GM23338 (cell line): ENCODE results near the gene NRCAM. TPM values are rescaled to one million over a fixed set of nuclear protein-coding genes. Genes with fewer than 3 reads are reported as not detected.

Experiments
- ATAC-seq: fragments of 200-7000 bp; cut with Tn5 transposase; 3 replicates; pipeline ENCODE4 v1.9.1; 2020
- DNase-seq: peaks from one replicate; pipeline ENCODE4 v3.0.0-alpha.2; 2015; ENCODE audit warnings: low spot score
- H2AFZ ChIP-seq: fragments of 200-600 bp; sonication (generic); 2 replicates; pipeline ENCODE4 v1.8.0; 2016; ENCODE audit warnings: antibody characterized with exemption, mild to moderate bottlenecking, moderate library complexity
- H3F3A ChIP-seq: fragments of 200-600 bp; sonication (generic); replicated peaks from 2 replicates; pipeline ENCODE4 v1.8.0; 2017; ENCODE audit warnings: antibody characterized with exemption, mixed run types, low read depth
- H3K27ac ChIP-seq: fragments of 200-600 bp; sonication (generic); 2 replicates; pipeline ENCODE4 v1.6.1; 2016; ENCODE audit warnings: low read depth
- H3K27me3 ChIP-seq: fragments of 200-600 bp; sonication (generic); 2 replicates; pipeline ENCODE4 v1.8.0; 2016; ENCODE audit warnings: mild to moderate bottlenecking, mixed run types, moderate library complexity; ENCODE audit not compliant: insufficient read depth
- H3K36me3 ChIP-seq: fragments of 200-600 bp; sonication (generic); 2 replicates; pipeline ENCODE4 v1.8.0; 2016; ENCODE audit warnings: mild to moderate bottlenecking; ENCODE audit not compliant: insufficient read depth
- H3K4me1 ChIP-seq: fragments of 200-600 bp; sonication (generic); 2 replicates; pipeline ENCODE4 v1.8.0; 2016; ENCODE audit warnings: mild to moderate bottlenecking, moderate library complexity; ENCODE audit not compliant: insufficient read depth
- H3K4me2 ChIP-seq: fragments of 200-600 bp; sonication (generic); 2 replicates; pipeline ENCODE4 v1.7.1; 2017; ENCODE audit warnings: mixed run types
- H3K4me3 ChIP-seq: fragments of 200-600 bp; sonication (generic); 2 replicates; pipeline ENCODE4 v1.6.1; 2016; ENCODE audit warnings: mixed run types
- H3K79me2 ChIP-seq: fragments of 200-600 bp; sonication (generic); replicated peaks from 2 replicates; pipeline ENCODE4 v1.8.0; 2017; ENCODE audit warnings: mild to moderate bottlenecking; ENCODE audit not compliant: insufficient read depth
- H3K9me2 ChIP-seq: fragments of 200-600 bp; sonication (generic); 2 replicates; pipeline ENCODE4 v1.8.0; 2017; ENCODE audit not compliant: insufficient read depth
- H4K20me1 ChIP-seq: fragments of 200-600 bp; sonication (generic); replicated peaks from 2 replicates; pipeline ENCODE4 v1.8.0; 2017; ENCODE audit warnings: mild to moderate bottlenecking; ENCODE audit not compliant: insufficient read depth
- H3K27ac Mint-ChIP-seq: 2 replicates; pipeline ENCODE4 v1.8.0; 2020; ENCODE audit warnings: inconsistent platforms, mild to moderate bottlenecking, moderate library complexity, mixed read lengths
- H3K27me3 Mint-ChIP-seq: 3 replicates; pipeline ENCODE4 v1.8.0; 2022; ENCODE audit warnings: low read depth, mild to moderate bottlenecking, moderate library complexity, mixed read lengths, inconsistent platforms; ENCODE audit not compliant: insufficient read depth, poor library complexity
- H3K36me3 Mint-ChIP-seq: 3 replicates; pipeline ENCODE4 v1.8.0; 2021; ENCODE audit warnings: low read depth, mild to moderate bottlenecking, inconsistent platforms, moderate library complexity, mixed read lengths
- H3K4me1 Mint-ChIP-seq: 3 replicates; pipeline ENCODE4 v1.8.0; 2020; ENCODE audit warnings: mild to moderate bottlenecking, inconsistent platforms, mixed read lengths
- H3K4me3 Mint-ChIP-seq: 3 replicates; pipeline ENCODE4 v1.8.0; 2021; ENCODE audit warnings: moderate library complexity, mild to moderate bottlenecking, inconsistent platforms, mixed read lengths
- H3K9me3 Mint-ChIP-seq: 3 replicates; pipeline ENCODE4 v1.8.0; 2020; ENCODE audit warnings: moderate library complexity, mild to moderate bottlenecking, inconsistent platforms, mixed read lengths
- CREB1 ChIP-seq: fragments of 250-450 bp; sonication (Bioruptor Pico); IDR thresholded peaks from 2 replicates; pipeline ENCODE4 v1.5.0; 2020; ENCODE audit warnings: low read depth, mild to moderate bottlenecking, moderate library complexity
- CTCF ChIP-seq, 2 experiments: fragments of 200-600 bp in 1 of 2; sonication (generic) in 1 of 2; conservative IDR thresholded peaks; 2 replicates each; pipeline versions ENCODE4 v1.5.1 to v1.6.1; 2016 to 2017; ENCODE audit warnings: antibody characterized with exemption in 2 of 2, low read depth in 2 of 2, mild to moderate bottlenecking in 2 of 2, moderate library complexity in 1 of 2
- EZH2 ChIP-seq: fragments of 200-600 bp; sonication (generic); IDR thresholded peaks from one replicate; pipeline ENCODE4 v1.8.0; 2017; ENCODE audit warnings: antibody characterized with exemption, mild to moderate bottlenecking, low read depth; ENCODE audit not compliant: unreplicated experiment
- JUNB ChIP-seq: IDR thresholded peaks from one replicate; pipeline ENCODE4 v1.6.1; 2016; ENCODE audit warnings: antibody characterized with exemption; ENCODE audit not compliant: unreplicated experiment
- NANOG ChIP-seq: IDR thresholded peaks from 2 replicates; pipeline ENCODE4 v1.6.1; 2016; ENCODE audit warnings: antibody characterized with exemption, borderline replicate concordance
- REST ChIP-seq: IDR thresholded peaks from one replicate; pipeline ENCODE4 v1.6.1; 2018; ENCODE audit warnings: antibody characterized with exemption; ENCODE audit not compliant: unreplicated experiment
- STAT1 ChIP-seq: IDR thresholded peaks from one replicate; pipeline ENCODE4 v1.6.1; 2016; ENCODE audit warnings: antibody characterized with exemption; ENCODE audit not compliant: unreplicated experiment
- ZNF114 ChIP-seq: fragments of 250-450 bp; sonication (Bioruptor Pico); IDR thresholded peaks from 2 replicates; pipeline ENCODE4 v1.5.0; 2020; ENCODE audit warnings: mild to moderate bottlenecking, moderate library complexity
- polyA plus RNA-seq: library from polyadenylated mRNA; unstranded; fragments of >200 nt; fragmentation: Nextera tagmentation; extraction: Ambion mirVana; gene quantifications from 2 replicates; pipeline ENCODE4 v1.2.1, GENCODE V29; 2016
- total RNA-seq: library from RNA; depleted of rRNA; stranded (reverse); fragments of >200 nt; shearing (Covaris generic); gene quantifications from 2 replicates; pipeline ENCODE4 v1.2.3, GENCODE V29; 2014

Gene NRCAM
- total and polyA plus RNA-seq, 2 experiments from 2014 or later, result 2.5 to 6.8 TPM

DNA sequence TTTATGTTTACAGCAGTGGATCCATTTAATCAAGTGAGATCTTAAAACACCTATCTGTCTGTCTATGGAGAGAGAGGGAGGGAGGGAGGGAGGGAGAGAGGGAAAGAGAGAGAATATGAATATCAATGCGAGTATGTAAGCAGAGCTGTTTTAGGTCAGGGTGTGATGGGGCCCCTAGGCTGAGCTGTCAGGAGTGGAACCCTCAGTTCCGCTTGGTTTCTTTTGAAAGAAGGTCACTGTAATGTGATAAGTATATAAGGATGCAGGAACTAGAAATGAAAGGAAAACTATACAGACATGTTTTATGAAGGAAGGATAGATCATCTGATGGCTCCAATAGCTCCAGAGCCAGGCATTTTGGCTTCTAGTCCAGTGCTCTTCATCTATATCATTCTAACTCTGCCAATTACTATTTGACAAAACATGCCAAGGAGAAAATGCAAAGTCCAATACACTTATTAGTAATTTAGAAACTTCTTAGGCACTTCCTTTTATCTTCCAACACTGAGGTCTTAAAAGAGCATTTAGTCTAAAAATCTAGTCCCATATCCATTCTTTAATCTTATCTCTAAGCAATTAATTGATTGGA, 70.3 kb downstream of the NRCAM start (continued):
- TF ChIP-seq NANOG (no peak), CREB1 (no peak), JUNB (no peak), EZH2 (no peak)

DNA sequence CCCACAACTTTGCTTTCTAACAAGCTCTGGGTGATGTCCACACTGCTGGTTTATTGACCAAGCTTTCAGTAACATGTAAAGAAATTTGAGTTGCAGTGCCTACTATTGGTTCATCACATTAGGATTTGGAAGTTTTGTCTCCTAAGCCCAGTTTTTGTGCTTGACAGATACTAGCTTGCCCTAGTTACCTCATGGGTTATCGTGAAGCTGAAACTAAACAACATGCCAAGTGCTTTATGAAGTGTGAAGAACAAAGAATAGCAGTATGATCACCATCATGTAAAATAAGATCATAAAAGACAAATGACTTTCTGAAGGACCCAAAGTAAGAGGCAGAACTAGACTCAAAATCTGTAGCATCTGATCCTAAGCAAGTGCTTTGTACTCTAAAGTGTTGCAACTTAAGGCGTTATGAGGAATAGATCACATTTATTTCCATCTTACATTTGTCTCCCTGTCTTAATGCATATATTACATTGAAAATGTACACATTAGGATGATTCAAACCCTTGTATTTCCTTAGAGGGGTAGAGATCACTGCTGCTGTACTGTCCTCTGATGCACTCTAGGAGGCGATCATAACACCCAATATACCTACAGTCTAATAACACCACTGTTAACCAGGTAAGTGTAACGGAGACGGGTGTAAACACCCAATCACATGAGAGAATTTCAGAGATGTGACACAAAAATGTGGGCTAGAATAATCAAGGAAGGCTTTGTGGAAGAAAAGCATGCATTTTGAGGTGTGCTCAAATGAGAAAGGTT, 71.3 kb downstream of the NRCAM start:
- Mint-ChIP-seq H3K27me3 (peaks cover 3% of the 10 kb centered on the region), H3K27ac (no peak overlapping the region), H3K4me1 (peaks cover 12% of the 10 kb centered on the region; the same call in 2 of the 3 replicates), H3K36me3 (no peaks in the 10 kb centered on the region), H3K4me3 (no peak overlapping the region), H3K9me3 (peaks cover 10% of the 10 kb centered on the region; the same call in 1 of the 3 replicates)
- Histone ChIP-seq H3K4me1 (no peaks in the 10 kb centered on the region; the same call in 1 of the 2 replicates), H2AFZ (no peak overlapping the region), H3K79me2 (no peaks in the 10 kb centered on the region), H3K9me2 (no peaks in the 10 kb centered on the region), H4K20me1 (no peaks in the 10 kb centered on the region), H3K4me2 (no peak overlapping the region), H3K27ac (no peak overlapping the region), H3F3A (no peaks in the 10 kb centered on the region), H3K36me3 (no peaks in the 10 kb centered on the region), H3K27me3 (no peaks in the 10 kb centered on the region), H3K4me3 (no peak overlapping the region)
- ATAC-seq (peak; percentile 98), DNase-seq (peak; percentile 55)
- TF ChIP-seq CTCF (conservative IDR thresholded peaks at IDR 0.05; ENCODE audit: low read depth in 2 of 2), result peak; percentile 60 to 67
- no peak for TF ChIP-seq REST

DNA sequence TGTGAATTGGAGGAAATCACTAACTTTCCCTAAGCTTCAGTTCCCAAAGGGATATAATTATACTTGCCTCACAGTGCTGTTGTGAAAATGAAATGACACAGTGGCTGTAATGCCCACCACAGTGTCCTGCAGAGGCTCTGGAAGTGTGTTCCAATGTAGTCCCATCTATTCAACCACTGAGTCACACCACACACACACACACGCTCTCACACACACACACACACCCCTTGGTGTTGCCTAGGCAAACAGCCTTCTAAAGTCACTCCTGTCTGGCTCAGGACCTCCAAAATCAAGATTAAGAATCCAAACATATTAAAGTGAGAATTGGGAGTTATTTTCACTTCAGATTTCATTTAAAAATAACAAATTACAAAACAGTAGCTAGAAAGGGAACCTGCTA, 73.3 kb downstream of the NRCAM start:
- no peaks in the 10 kb centered on the region for H3K36me3 Mint-ChIP-seq
- H3K4me3 ChIP-seq, result no peak overlapping the region
- ATAC-seq (no peak), DNase-seq (no peak)
- H2AFZ ChIP-seq, result no peak overlapping the region
- H4K20me1 ChIP-seq, result no peaks in the 10 kb centered on the region
- H3K4me2 ChIP-seq, result no peak overlapping the region
- peaks cover 3% of the 10 kb centered on the region for H3K27me3 Mint-ChIP-seq
- H3K27ac ChIP-seq, result no peak overlapping the region
- no peak overlapping the region for H3K4me3 Mint-ChIP-seq
- 0 out of 3 replicates have a peak, but pooled peaks cover under 1% of the 10 kb centered on the region for H3K9me3 Mint-ChIP-seq
- H3K36me3 ChIP-seq, result no peaks in the 10 kb centered on the region
- H3K27me3 ChIP-seq, result no peaks in the 10 kb centered on the region
- peak overlapping the region; percentile 19; the same call in 1 of the 2 replicates for H3K27ac Mint-ChIP-seq
- no peaks in the 10 kb centered on the region; the same call in 1 of the 2 replicates for H3K4me1 ChIP-seq
- H3K9me2 ChIP-seq, result no peaks in the 10 kb centered on the region
- H3K4me1 Mint-ChIP-seq, result peaks cover 12% of the 10 kb centered on the region; the same call in 2 of the 3 replicates
- no peaks in the 10 kb centered on the region for H3F3A ChIP-seq
- H3K79me2 ChIP-seq, result no peaks in the 10 kb centered on the region
- TF ChIP-seq JUNB (no peak), STAT1 (no peak), NANOG (no peak), ZNF114 (CRISPR knock-in tag) (no peak)
